Measurements from ENCODE around the gene RBM18. TPM values are rescaled to one million over a fixed set of nuclear protein-coding genes. Genes with fewer than 3 reads are reported as not detected.

Gene RBM18
- total and polyA plus RNA-seq, 2 experiments from 2014 or later: 9.3 to 25.5 TPM

DNA sequence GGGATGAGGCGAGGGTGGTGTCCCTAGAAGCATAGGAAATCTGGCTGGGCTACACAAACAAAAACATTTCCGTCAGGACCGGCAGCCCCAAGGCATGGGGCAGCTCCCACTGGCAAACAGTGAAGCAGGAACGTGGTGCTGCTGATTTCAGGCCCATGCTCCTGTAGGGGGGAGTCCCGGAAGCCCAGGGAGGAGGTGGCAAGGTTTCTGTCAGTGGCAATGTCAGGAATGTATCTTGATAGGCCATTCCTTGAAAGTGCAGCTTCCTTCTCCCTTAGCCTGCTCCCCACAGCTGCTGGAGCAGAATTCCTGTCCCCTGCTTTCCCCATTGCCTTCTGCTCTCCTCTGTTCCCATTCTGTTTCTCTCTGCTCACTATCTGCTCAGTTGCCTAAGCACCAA lies 42.4 kb upstream of the RBM18 start (continued):
- TF ChIP-seq ZNF462 (CRISPR knock-in tag; IDR thresholded peaks at IDR 0.05) (no peak), ZNF114 (CRISPR knock-in tag; IDR thresholded peaks at IDR 0.05) (no peak), CREB1 (CRISPR knock-in tag; IDR thresholded peaks at IDR 0.05; ENCODE audit: low read depth) (no peak), EZH2 (IDR thresholded peaks at IDR 0.05; ENCODE audit: low read depth, unreplicated experiment) (no peak), ZNF331 (CRISPR knock-in tag; IDR thresholded peaks at IDR 0.05; ENCODE audit: low read depth) (no peak)
- TF ChIP-seq, protein P1, sequence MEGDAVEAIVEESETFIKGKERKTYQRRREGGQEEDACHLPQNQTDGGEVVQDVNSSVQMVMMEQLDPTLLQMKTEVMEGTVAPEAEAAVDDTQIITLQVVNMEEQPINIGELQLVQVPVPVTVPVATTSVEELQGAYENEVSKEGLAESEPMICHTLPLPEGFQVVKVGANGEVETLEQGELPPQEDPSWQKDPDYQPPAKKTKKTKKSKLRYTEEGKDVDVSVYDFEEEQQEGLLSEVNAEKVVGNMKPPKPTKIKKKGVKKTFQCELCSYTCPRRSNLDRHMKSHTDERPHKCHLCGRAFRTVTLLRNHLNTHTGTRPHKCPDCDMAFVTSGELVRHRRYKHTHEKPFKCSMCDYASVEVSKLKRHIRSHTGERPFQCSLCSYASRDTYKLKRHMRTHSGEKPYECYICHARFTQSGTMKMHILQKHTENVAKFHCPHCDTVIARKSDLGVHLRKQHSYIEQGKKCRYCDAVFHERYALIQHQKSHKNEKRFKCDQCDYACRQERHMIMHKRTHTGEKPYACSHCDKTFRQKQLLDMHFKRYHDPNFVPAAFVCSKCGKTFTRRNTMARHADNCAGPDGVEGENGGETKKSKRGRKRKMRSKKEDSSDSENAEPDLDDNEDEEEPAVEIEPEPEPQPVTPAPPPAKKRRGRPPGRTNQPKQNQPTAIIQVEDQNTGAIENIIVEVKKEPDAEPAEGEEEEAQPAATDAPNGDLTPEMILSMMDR (conservative IDR thresholded peaks at IDR 0.05; ENCODE audit: low read depth in 2 of 2): no peak

Data from GM23338 (cell line).